PFSK-1 (cell line): ENCODE measurements around the gene SARDH.

ENCODE experiments used
- FOXP2 ChIP-seq: optimal IDR thresholded peaks from 2 replicates; pipeline ENCODE3; 2011; ENCODE audit warnings: borderline replicate concordance, control low read depth, inconsistent platforms; ENCODE audit not compliant: insufficient read depth; ENCODE audit errors: extremely low read length, extremely low read depth
- POLR2AphosphoS5 ChIP-seq: IDR thresholded peaks from 2 replicates; pipeline ENCODE4 v1.6.1; 2012; ENCODE audit warnings: low read depth, mild to moderate bottlenecking, control low read depth, low read length, moderate library complexity
- REST ChIP-seq, 2 experiments: IDR thresholded peaks; 2 replicates each; pipeline versions ENCODE4 v1.6.1 to v1.8.0; 2011 to 2012; ENCODE audit warnings: low read depth in 2 of 2, low read length in 2 of 2, control low read depth in 1 of 2, inconsistent platforms in 1 of 2, mild to moderate bottlenecking in 1 of 2, moderate library complexity in 1 of 2; ENCODE audit not compliant: insufficient read depth in 1 of 2
- SIN3A ChIP-seq: IDR thresholded peaks from 2 replicates; pipeline ENCODE4 v1.6.1; 2012; ENCODE audit warnings: mild to moderate bottlenecking, low read length, moderate library complexity, borderline replicate concordance; ENCODE audit not compliant: insufficient read depth
- TAF1 ChIP-seq: IDR thresholded peaks from 2 replicates; pipeline ENCODE4 v1.6.1; 2012; ENCODE audit warnings: low read length, control low read depth, borderline replicate concordance; ENCODE audit not compliant: insufficient read depth

Gene SARDH

DNA sequence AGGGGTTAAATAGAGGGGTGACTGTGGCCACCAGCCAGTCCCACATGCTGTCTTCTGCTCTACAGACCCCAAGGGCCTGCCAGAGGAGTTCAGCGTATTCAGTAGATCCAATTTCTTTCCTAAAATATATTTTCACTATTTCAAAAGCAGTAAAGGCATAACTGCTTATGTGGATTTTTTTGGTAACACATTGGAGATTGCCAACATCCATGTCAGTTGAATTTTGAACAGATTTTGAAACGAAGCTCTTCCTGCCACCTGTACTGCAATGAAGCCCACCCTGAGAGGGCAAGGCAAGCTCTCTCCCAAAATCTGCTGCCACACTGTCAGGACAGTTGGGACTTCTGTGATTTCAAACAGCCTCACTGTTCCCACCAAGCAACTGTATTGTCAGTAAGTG, 37.1 kb upstream of the SARDH start:
- TF ChIP-seq TAF1 = no peak
- TF ChIP-seq REST (IDR thresholded peaks at IDR 0.05; ENCODE audit: insufficient read depth in 1 of 2, low read depth in 2 of 2, low read length in 2 of 2) = no peak
- no peak for TF ChIP-seq FOXP2
- no peak for TF ChIP-seq SIN3A
- TF ChIP-seq POLR2AphosphoS5 = no peak

DNA sequence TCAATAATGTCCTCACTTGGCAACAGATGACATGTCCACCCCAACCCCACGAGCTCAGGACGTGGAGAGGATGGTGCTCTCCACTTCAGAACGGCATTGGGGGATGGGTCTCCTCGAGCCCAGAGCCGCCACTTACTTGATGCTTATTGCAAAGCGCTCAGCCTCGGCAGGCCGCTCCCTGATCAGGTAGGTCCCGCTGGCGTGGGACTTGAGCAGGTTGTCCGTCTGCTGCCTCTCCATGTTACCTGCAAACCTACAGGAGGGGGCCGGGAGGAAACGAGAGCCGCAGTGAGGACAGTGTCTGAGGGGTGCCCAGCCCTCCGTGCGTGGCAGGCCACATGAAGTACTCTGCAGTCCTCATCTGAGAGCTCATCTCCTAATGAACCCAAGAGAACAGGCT, 36.6 kb upstream of the SARDH start:
- TF ChIP-seq TAF1 (no peak), FOXP2 (no peak), POLR2AphosphoS5 (no peak), SIN3A (no peak), REST (IDR thresholded peaks at IDR 0.05; ENCODE audit: insufficient read depth in 1 of 2, low read depth in 2 of 2, low read length in 2 of 2) (no peak)

GRCh38 chr9:133773889-133774655, 35.9 kb upstream of the SARDH start:
- TF ChIP-seq POLR2AphosphoS5 (no peak), FOXP2 (no peak), REST (IDR thresholded peaks at IDR 0.05; ENCODE audit: insufficient read depth in 1 of 2, low read depth in 2 of 2, low read length in 2 of 2) (no peak), TAF1 (no peak), SIN3A (no peak)

GRCh38 chr9:133772581-133772980, 34.4 kb upstream of the SARDH start:
- TF ChIP-seq SIN3A = no peak
- no peak for TF ChIP-seq TAF1
- no peak for TF ChIP-seq FOXP2
- TF ChIP-seq POLR2AphosphoS5 = no peak
- no peak for TF ChIP-seq REST (IDR thresholded peaks at IDR 0.05; ENCODE audit: insufficient read depth in 1 of 2, low read depth in 2 of 2, low read length in 2 of 2)
